H1 (cell line): ENCODE measurements around the gene MYRF. TPM values are rescaled to one million over a fixed set of nuclear protein-coding genes. Genes with fewer than 3 reads are reported as not detected.

Experiments
- BCL11A ChIP-seq, 2 experiments: IDR thresholded peaks; one replicate each; pipeline ENCODE4 v1.6.1; 2011; ENCODE audit warnings: low read depth in 2 of 2, low read length in 2 of 2, mild to moderate bottlenecking in 2 of 2
- CHD2 ChIP-seq: IDR thresholded peaks from 2 replicates; pipeline ENCODE4 v1.6.1; 2012; ENCODE audit warnings: low read length, improper control_type of control experiment
- CTBP2 ChIP-seq: IDR thresholded peaks from 2 replicates; pipeline ENCODE4 v1.7.0; 2011; ENCODE audit warnings: borderline replicate concordance, mild to moderate bottlenecking, moderate library complexity, mixed read lengths, low read length; ENCODE audit not compliant: insufficient read depth, insufficient read length
- EZH2 ChIP-seq: fragments of 200-600 bp; sonication (generic); IDR thresholded peaks from 2 replicates; pipeline ENCODE4 v1.7.1; 2012; ENCODE audit warnings: low read depth, mild to moderate bottlenecking, moderate library complexity, low read length, inconsistent platforms; ENCODE audit not compliant: severe bottlenecking
- NANOG ChIP-seq: IDR thresholded peaks from 2 replicates; pipeline ENCODE4 v1.6.1; 2011; ENCODE audit warnings: low read length, low read depth, mild to moderate bottlenecking, inconsistent platforms; ENCODE audit not compliant: insufficient read depth, poor library complexity, severe bottlenecking
- POU5F1 ChIP-seq: IDR thresholded peaks from 2 replicates; pipeline ENCODE4 v1.6.1; 2011; ENCODE audit warnings: low read depth, mild to moderate bottlenecking, low read length, moderate library complexity
- TAF1 ChIP-seq: IDR thresholded peaks from 2 replicates; pipeline ENCODE4 v1.6.1; 2011; ENCODE audit warnings: mild to moderate bottlenecking, low read depth, low read length
- TBP ChIP-seq: IDR thresholded peaks from 2 replicates; pipeline ENCODE4 v1.6.1; 2011; ENCODE audit warnings: low read depth, low read length, improper control_type of control experiment
- TEAD4 ChIP-seq: IDR thresholded peaks from 2 replicates; pipeline ENCODE4 v1.6.1; 2012; ENCODE audit warnings: low read depth, low read length, inconsistent platforms, mixed read lengths
- polyA plus RNA-seq, 7 experiments: library from polyadenylated mRNA; depleted of rRNA in 3 of 7; stranded (reverse) in 5 of 7; unstranded in 2 of 7; fragments of >200 nt in 5 of 7; fragments of 200-250 nt in 2 of 7; gene quantifications; 1 replicate in 5 of 7; 2 replicates in 1 of 7; 4 replicates in 1 of 7; pipeline versions ENCODE4 v1.2.1 to v1.2.3, GENCODE V29; 2011 to 2013; ENCODE audit warnings: missing spikeins in 2 of 7, mixed read lengths in 2 of 7
- total RNA-seq: library from RNA; stranded (reverse); fragmentation: NEBNext Ultra II Directional; extraction: Animal tissue kit (Norgen Biotek cat#: 25700); gene quantifications from 2 replicates; pipeline ENCODE4 v1.2.1, GENCODE V29; 2021

MYRF gene
- total and polyA plus RNA-seq, 2 of the 8 experiments (the other 6 are each of a cell fraction or from before 2014, with no cell fraction given): 6.0 to 6.1 TPM

DNA sequence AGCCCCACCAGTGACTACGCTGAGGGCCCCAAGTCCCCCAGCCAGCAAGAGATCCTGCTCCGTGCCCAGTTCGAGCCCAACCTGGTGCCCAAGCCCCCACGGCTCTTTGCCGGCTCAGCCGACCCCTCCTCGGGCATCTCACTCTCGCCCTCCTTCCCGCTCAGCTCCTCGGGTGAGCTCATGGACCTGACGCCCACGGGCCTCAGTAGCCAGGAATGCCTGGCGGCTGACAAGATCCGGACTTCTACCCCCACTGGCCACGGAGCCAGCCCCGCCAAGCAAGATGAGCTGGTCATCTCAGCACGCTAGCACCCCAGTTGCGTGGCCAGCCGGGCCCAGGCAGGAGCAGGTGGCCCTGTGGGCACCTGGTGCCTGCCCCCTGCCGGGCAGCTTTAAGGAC lies 8.3 kb upstream of the MYRF start (continued):
- TF ChIP-seq TAF1 (no peak), CHD2 (no peak), CTBP2 (no peak), EZH2 (no peak), TBP (no peak), NANOG (no peak), TEAD4 (no peak), POU5F1 (no peak), BCL11A (IDR thresholded peaks at IDR 0.05; ENCODE audit: low read depth in 2 of 2, low read length in 2 of 2) (no peak)
